GM12878 (cell line): ENCODE results near the gene ITGA8. TPM values are rescaled to one million over a fixed set of nuclear protein-coding genes. Genes with fewer than 3 reads are reported as not detected.

Experiments
- ATAC-seq: fragments of 200-7000 bp; cut with Tn5 transposase; 3 replicates; pipeline ENCODE4 v1.9.1; 2020; ENCODE audit warnings: mild to moderate bottlenecking, moderate library complexity
- BruUV-seq: library from RNA; stranded (reverse); fragments of 400-500 nt; replicated peaks from 2 replicates; lab custom pipeline; 2021; lab: Mats Ljungman, UMichigan
- CTCF ChIA-PET: fragments of 300-600 bp; sonication (Branson Sonifier 250); formaldehyde crosslinking; extraction: SDS; loops from one replicate; lab custom pipeline; 2021; ENCODE audit warnings: inconsistent platforms; lab: Yijun Ruan, JAX
- POLR2A ChIA-PET: fragments of 350-600 bp; formaldehyde crosslinking; extraction: SDS; loops from one replicate; lab custom pipeline; 2021; ENCODE audit warnings: inconsistent platforms; lab: Charles Lee
- RAD21 ChIA-PET: fragments of 300-600 bp; sonication (Branson Sonifier 250); formaldehyde crosslinking; loops from one replicate; lab custom pipeline; 2023; ENCODE audit warnings: antibody characterized with exemption; ENCODE audit not compliant: unreplicated experiment; lab: Charles Lee
- SMC1A ChIA-PET: fragments of 300-600 bp; sonication (Branson Sonifier 250); formaldehyde crosslinking; loops from one replicate; lab custom pipeline; 2023; ENCODE audit not compliant: unreplicated experiment, uncharacterized antibody; lab: Charles Lee
- DNase-seq: peaks from one replicate; pipeline ENCODE4 v3.0.0-alpha.2; 2011; ENCODE audit warnings: low read depth, low spot score
- FAIRE-seq: peaks from 3 replicates; lab custom pipeline; 2011; peaks lifted over from hg19 to GRCh38; lab: Jason Lieb, UNC
- H2AFZ ChIP-seq: 2 replicates; pipeline ENCODE4 v1.6.0; 2011; ENCODE audit warnings: low read depth, low read length, control low read depth; ENCODE audit not compliant: control insufficient read depth
- H3K27ac ChIP-seq: 2 replicates; pipeline ENCODE4 v1.5.1; 2011; ENCODE audit warnings: control low read depth; ENCODE audit not compliant: control insufficient read depth, insufficient read depth
- H3K27me3 ChIP-seq, 2 experiments: replicated peaks in 1 of 2; 2 replicates each; pipeline versions ENCODE4 v1.6.0 to v1.6.1; 2011; ENCODE audit warnings: low read length in 1 of 2; ENCODE audit not compliant: control insufficient read depth in 2 of 2, insufficient read depth in 2 of 2
- H3K36me3 ChIP-seq, 2 experiments: 2 replicates each; pipeline ENCODE4 v1.5.1; 2011; ENCODE audit warnings: low read length in 1 of 2; ENCODE audit not compliant: control insufficient read depth in 2 of 2, insufficient read depth in 2 of 2
- H3K4me1 ChIP-seq: 2 replicates; pipeline ENCODE4 v1.6.1; 2011; ENCODE audit warnings: mild to moderate bottlenecking, low read length, moderate library complexity, mixed read lengths; ENCODE audit not compliant: control insufficient read depth, insufficient read depth
- H3K4me2 ChIP-seq: 2 replicates; pipeline ENCODE4 v1.6.0; 2011; ENCODE audit warnings: control low read depth; ENCODE audit not compliant: control insufficient read depth, insufficient read depth
- H3K4me3 ChIP-seq: fragments of 200-600 bp; sonication (generic); 2 replicates; pipeline ENCODE4 v1.5.1; 2016
- H3K79me2 ChIP-seq: 2 replicates; pipeline ENCODE4 v1.6.0; 2011; ENCODE audit warnings: low read length; ENCODE audit not compliant: control insufficient read depth, insufficient read depth
- H3K9ac ChIP-seq: 2 replicates; pipeline ENCODE4 v1.8.0; 2011; ENCODE audit warnings: low read length, control low read depth, mixed read lengths; ENCODE audit not compliant: control insufficient read depth, insufficient read depth
- H3K9me3 ChIP-seq: replicated peaks from 3 replicates; pipeline ENCODE4 v1.5.1; 2011; ENCODE audit warnings: mild to moderate bottlenecking, low read length; ENCODE audit not compliant: control insufficient read depth, insufficient read depth
- H4K20me1 ChIP-seq: 2 replicates; pipeline ENCODE4 v1.6.0; 2011; ENCODE audit not compliant: control insufficient read depth, insufficient read depth
- CEBPB ChIP-seq, 2 experiments: fragments of 150-350 bp in 1 of 2; IDR thresholded peaks; 2 replicates each; pipeline ENCODE4 v1.6.1; 2012 to 2014; ENCODE audit warnings: low read depth in 2 of 2, low read length in 2 of 2, borderline replicate concordance in 1 of 2, inconsistent platforms in 1 of 2
- FOXK2 ChIP-seq: fragments of 450-650 bp; IDR thresholded peaks from 2 replicates; pipeline ENCODE4 v1.6.1; 2017; ENCODE audit warnings: mild to moderate bottlenecking, moderate library complexity
- IRF4 ChIP-seq: IDR thresholded peaks from 2 replicates; pipeline ENCODE4 v1.6.1; 2011; ENCODE audit warnings: low read depth, low read length
- MEF2B ChIP-seq: fragments of 450-650 bp; IDR thresholded peaks from 2 replicates; pipeline ENCODE4 v1.6.1; 2018; ENCODE audit warnings: mild to moderate bottlenecking, moderate library complexity; ENCODE audit not compliant: partially characterized antibody, poor library complexity, severe bottlenecking
- PML ChIP-seq: IDR thresholded peaks from 2 replicates; pipeline ENCODE4 v1.6.1; 2012; ENCODE audit warnings: low read length, inconsistent platforms
- RBBP5 ChIP-seq: fragments of 200-600 bp; sonication (generic); conservative IDR thresholded peaks from 2 replicates; pipeline ENCODE4 v1.6.1; 2016
- RELA ChIP-seq: fragments of 450-650 bp; IDR thresholded peaks from 2 replicates; pipeline ENCODE4 v1.8.0; 2014; ENCODE audit warnings: borderline replicate concordance; ENCODE audit not compliant: partially characterized antibody
- RUNX3 ChIP-seq: IDR thresholded peaks from 2 replicates; pipeline ENCODE4 v1.6.1; 2012; ENCODE audit warnings: low read length, inconsistent platforms
- SMC3 ChIP-seq: IDR thresholded peaks from 2 replicates; pipeline ENCODE4 v1.6.1; 2011; ENCODE audit warnings: low read length, improper control_type of control experiment, borderline replicate concordance
- SP1 ChIP-seq: IDR thresholded peaks from one replicate; pipeline ENCODE4 v1.6.1; 2011; ENCODE audit warnings: low read depth, low read length
- SPI1 ChIP-seq: IDR thresholded peaks from 2 replicates; pipeline ENCODE4 v1.6.1; 2011; ENCODE audit warnings: low read depth, mild to moderate bottlenecking, low read length, moderate library complexity, borderline replicate concordance; ENCODE audit not compliant: insufficient read depth
- TAF1 ChIP-seq: IDR thresholded peaks from 2 replicates; pipeline ENCODE4 v1.6.1; 2011; ENCODE audit warnings: mild to moderate bottlenecking, low read depth, low read length, borderline replicate concordance
- ZSCAN29 ChIP-seq: fragments of 450-650 bp; IDR thresholded peaks from 2 replicates; pipeline ENCODE4 v1.6.1; 2017; ENCODE audit warnings: mild to moderate bottlenecking, moderate library complexity
- WGBS: methylation state at CpG from one replicate; pipeline ENCODE4 v1.1.6; 2016; ENCODE audit warnings: low lambda C conversion rate; ENCODE audit not compliant: insufficient replicate concordance, insufficient coverage; ENCODE audit errors: missing lambda C conversion rate; 5-methylcytosine and 5-hydroxymethylcytosine counted together
- in situ Hi-C: fragments of 300-500 bp; cut with MboI; formaldehyde crosslinking; loops from 9 replicates; pipeline ENCODE4 v1.14.3; 2018; ENCODE audit warnings: mixed read lengths
- intact Hi-C: fragments of 100-400 bp; cut with micrococcal nuclease; formaldehyde crosslinking; loops from one replicate; pipeline ENCODE4 v1.14.2; 2022; ENCODE audit not compliant: unreplicated experiment
- polyA plus RNA-seq, 11 experiments: library from polyadenylated mRNA; depleted of rRNA in 4 of 11; unstranded in 6 of 11; stranded (reverse) in 5 of 11; fragments of >200 nt; fragmentation: Nextera tagmentation in 4 of 11; fragmentation: Illumina TruSeq in 1 of 11; extraction: Ambion mirVana in 4 of 11; extraction: Trizol in 1 of 11; gene quantifications; 1 replicate in 1 of 11; 2 replicates in 10 of 11; pipeline versions ENCODE4 v1.2.1 to v1.2.3, GENCODE V29; 2011 to 2016; ENCODE audit warnings: inconsistent platforms in 2 of 11, missing spikeins in 2 of 11, low read depth in 1 of 11
- total RNA-seq, 4 experiments: library from RNA; depleted of rRNA in 3 of 4; stranded (reverse); fragments of >200 nt in 3 of 4; fragmentation: Illumina TruSeq in 1 of 4; extraction: Trizol in 1 of 4; gene quantifications; 2 replicates each; pipeline versions ENCODE4 v1.2.1 to v1.2.3, GENCODE V29; 2013 to 2021

The ITGA8 gene
- total and polyA plus RNA-seq, 10 of the 15 experiments (the other 5 are each of a cell fraction or from before 2014, with no cell fraction given): 0.03 TPM; not detected in 9

DNA sequence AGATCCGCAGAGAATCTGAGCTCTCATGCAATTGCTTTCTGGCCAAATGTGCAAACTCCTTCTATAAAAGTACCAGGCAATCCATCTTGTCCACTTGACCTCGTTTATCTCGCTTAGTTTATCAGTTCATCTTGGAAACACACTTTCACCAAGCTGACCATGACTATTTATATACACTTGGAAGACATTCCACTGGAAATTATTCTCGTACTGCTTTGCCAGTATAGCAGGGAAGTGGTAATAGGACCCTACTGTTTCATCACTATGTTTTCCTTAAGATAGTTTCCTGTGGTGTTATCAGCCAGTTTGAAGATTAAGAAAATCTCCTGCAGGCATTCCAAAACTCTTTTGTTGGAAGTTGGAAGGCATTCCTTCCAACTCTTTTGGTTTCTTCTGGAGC is 233.3 kb downstream of the ITGA8 start:
- Histone ChIP-seq H3K9me3 (no peaks in the 10 kb centered on the region), H3K27ac (no peak overlapping the region), H3K36me3 (no peaks in the 10 kb centered on the region), H3K4me1 (no peaks in the 10 kb centered on the region), H3K4me2 (no peak overlapping the region), H3K9ac (no peak overlapping the region), H3K79me2 (no peaks in the 10 kb centered on the region), H2AFZ (no peak overlapping the region), H3K27me3 (no peaks in the 10 kb centered on the region), H4K20me1 (no peaks in the 10 kb centered on the region), H3K4me3 (no peak overlapping the region)
- intact Hi-C loops: no loop called here
- ATAC-seq (no peak), DNase-seq (no peak), FAIRE-seq (no peak)
- no TSS peak for BruUV-seq
- ChIA-PET RAD21 (no interaction called here), POLR2A (no interaction called here), SMC1A (no interaction called here), CTCF (no interaction called here)
- in situ Hi-C loops: no loop called here
- 23% methylated on average over 4 of the region's 4 CpGs for WGBS
- no peak for TF ChIP-seq SPI1
- no peak for TF ChIP-seq ZSCAN29
- no peak for TF ChIP-seq RUNX3
- TF ChIP-seq SP1: no peak
- no peak for TF ChIP-seq RBBP5
- no peak for TF ChIP-seq SMC3
- no peak for TF ChIP-seq MEF2B
- TF ChIP-seq FOXK2: no peak
- TF ChIP-seq PML: no peak
- TF ChIP-seq RELA: no peak
- no peak for TF ChIP-seq IRF4

GRCh38 chr10:15485684-15486316 is 233.9 kb downstream of the ITGA8 start:
- Histone ChIP-seq H3K9me3 (no peaks in the 10 kb centered on the region), H3K27me3 (no peaks in the 10 kb centered on the region), H3K4me1 (no peaks in the 10 kb centered on the region)
- in situ Hi-C loops: no loop called here
- SMC1A ChIA-PET: no interaction called here
- no TSS peak for BruUV-seq
- no peak for TF ChIP-seq CEBPB (IDR thresholded peaks at IDR 0.05; ENCODE audit: borderline replicate concordance in 1 of 2, low read depth in 2 of 2, low read length in 2 of 2)
- TF ChIP-seq SP1: no peak
- TF ChIP-seq TAF1: no peak
- TF ChIP-seq, all 136 proteins: peak for 0
- POLR2A ChIA-PET: no interaction called here
- H3K4me3 ChIP-seq: no peak overlapping the region
- WGBS: 12% methylated on average over 5 of the region's 5 CpGs
- no peak overlapping the region for H3K27ac ChIP-seq
- H3K9ac ChIP-seq: no peak overlapping the region
- intact Hi-C loops: no loop called here
- ATAC-seq (no peak), FAIRE-seq (no peak), DNase-seq (no peak)
- H4K20me1 ChIP-seq: no peaks in the 10 kb centered on the region
- no peaks in the 10 kb centered on the region for H3K79me2 ChIP-seq
- CTCF ChIA-PET: no interaction called here
- H3K36me3 ChIP-seq: no peaks in the 10 kb centered on the region
- RAD21 ChIA-PET: no interaction called here
- no peak overlapping the region for H3K4me2 ChIP-seq
- H2AFZ ChIP-seq: no peak overlapping the region
